Upper lobe of left lung (tissue), 6 donors: ENCODE data around the gene FNDC11. TPM values are rescaled to one million over a fixed set of nuclear protein-coding genes. Genes with fewer than 3 reads are reported as not detected.

Experiments used
- ATAC-seq, 2 donors: fragments of 200-7000 bp; cut with Tn5 transposase; one replicate each; pipeline ENCODE4 v1.9.1; 2022; ENCODE audit warnings: mild to moderate bottlenecking in 2 of 2, moderate library complexity in 2 of 2; ENCODE audit not compliant: low FRiP score in 2 of 2
- DNase-seq, 2 donors: peaks; one replicate each; pipeline ENCODE4 v3.0.0-alpha.2; 2019 to 2020
- H3K27ac ChIP-seq, 4 donors: fragments of 200-600 bp; sonication (generic); one replicate each; pipeline ENCODE4 v1.5.1; 2016 to 2019
- H3K27me3 ChIP-seq, 4 donors: fragments of 200-600 bp; sonication (generic); one replicate each; pipeline ENCODE4 v1.5.1; 2017 to 2019
- H3K36me3 ChIP-seq, 4 donors: fragments of 200-600 bp; sonication (generic); one replicate each; pipeline ENCODE4 v1.5.1; 2016 to 2019
- H3K4me1 ChIP-seq, 4 donors: fragments of 200-600 bp; sonication (generic); one replicate each; pipeline ENCODE4 v1.5.1; 2018 to 2019
- H3K4me3 ChIP-seq, 4 donors: fragments of 200-600 bp; sonication (generic); one replicate each; pipeline ENCODE4 v1.5.1; 2017 to 2019; ENCODE audit warnings: mild to moderate bottlenecking in 2 of 4, moderate library complexity in 1 of 4
- H3K9me3 ChIP-seq, 4 donors: fragments of 200-600 bp; sonication (generic); one replicate each; pipeline ENCODE4 v1.5.1; 2018 to 2019
- CTCF ChIP-seq, 6 experiments: fragments of 450-650 bp in 4 of 6; fragments of 200-600 bp in 2 of 6; sonication (generic) in 2 of 6; IDR thresholded peaks; one replicate each; pipeline ENCODE4 v1.5.1; 2016 to 2019; ENCODE audit warnings: antibody characterized with exemption in 6 of 6
- EP300 ChIP-seq, 4 donors: sonication (generic); formaldehyde crosslinking; IDR thresholded peaks; one replicate each; pipeline ENCODE4 v1.5.1; 2017; ENCODE audit warnings: antibody characterized with exemption in 4 of 4, control low read depth in 2 of 4
- POLR2A ChIP-seq, 4 donors: fragments of 450-650 bp; IDR thresholded peaks; one replicate each; pipeline ENCODE4 v1.5.1; 2016 to 2017; ENCODE audit warnings: antibody characterized with exemption in 4 of 4, mild to moderate bottlenecking in 2 of 4
- POLR2AphosphoS5 ChIP-seq, 2 donors: sonication (generic); formaldehyde crosslinking; IDR thresholded peaks; one replicate each; pipeline ENCODE4 v1.5.1; 2017; ENCODE audit warnings: antibody characterized with exemption in 2 of 2
- WGBS, 2 donors: methylation state at CpG; one replicate each; pipeline ENCODE4 v1.1.5; 2017 to 2018; 5-methylcytosine and 5-hydroxymethylcytosine counted together
- total RNA-seq, 6 donors: library from RNA; depleted of rRNA in 4 of 6; stranded (reverse); fragments of >200 nt in 4 of 6; gene quantifications; one replicate each; pipeline versions ENCODE4 v1.1.0 to v1.2.1, GENCODE V29; 2016 to 2021
- donor health status: DM: no; HTN: no; CAD: no; lungs with moderate emphysema.
- donor health status: DM: no; HTN: yes; CAD: no; lungs with severe emphysema.

The FNDC11 gene
- total RNA-seq, 6 donors from 2014 or later: 0.29 to 6.5 (median 1.4) TPM

- 92 to 94% methylated on average over 19 to 48 of the region's 52 CpGs for WGBS, 2 donors
Measured at GRCh38 chr20:63590218-63591146, 36.5 kb downstream of the FNDC11 start.

GRCh38 chr20:63591147-63591533 lies 37.2 kb downstream of the FNDC11 start:
- ATAC-seq (no peak), DNase-seq (no peak)
- no peak overlapping the region for H3K4me3 ChIP-seq
- H3K9me3 ChIP-seq: no peaks in the 10 kb centered on the region
- TF ChIP-seq EP300 (IDR thresholded peaks at IDR 0.05) (no peak), POLR2A (IDR thresholded peaks at IDR 0.05) (no peak), CTCF (IDR thresholded peaks at IDR 0.05) (no peak), POLR2AphosphoS5 (IDR thresholded peaks at IDR 0.05) (no peak)
- no peaks in the 10 kb centered on the region for H3K27me3 ChIP-seq
- H3K4me1 ChIP-seq: no peaks in the 10 kb centered on the region
- WGBS, 2 donors: 97 to 100% methylated on average over 4 of the region's 4 CpGs
- H3K36me3 ChIP-seq: peaks cover 17 to 75% (median 64%) of the 10 kb centered on the region in 4 donors
- H3K27ac ChIP-seq: no peak overlapping the region

More at GRCh38 chr20:63590218-63591146, 36.5 kb downstream of the FNDC11 start:
- Histone ChIP-seq H3K4me1 (no peaks in the 10 kb centered on the region), H3K9me3 (no peaks in the 10 kb centered on the region), H3K27ac (no peak overlapping the region), H3K4me3 (no peak overlapping the region), H3K36me3 (peaks cover 17 to 69% (median 58%) of the 10 kb centered on the region in 4 donors), H3K27me3 (no peaks in the 10 kb centered on the region)
- ATAC-seq: no peak
- DNase-seq: no peak
- TF ChIP-seq POLR2AphosphoS5 (IDR thresholded peaks at IDR 0.05) (no peak), CTCF (IDR thresholded peaks at IDR 0.05) (no peak), POLR2A (IDR thresholded peaks at IDR 0.05) (no peak), EP300 (IDR thresholded peaks at IDR 0.05) (no peak)

- TF ChIP-seq POLR2AphosphoS5 (IDR thresholded peaks at IDR 0.05) (no peak), CTCF (IDR thresholded peaks at IDR 0.05) (no peak), EP300 (IDR thresholded peaks at IDR 0.05) (no peak), POLR2A (IDR thresholded peaks at IDR 0.05) (no peak)
- Histone ChIP-seq H3K4me1 (no peaks in the 10 kb centered on the region), H3K27ac (no peak overlapping the region), H3K4me3 (no peak overlapping the region), H3K27me3 (no peaks in the 10 kb centered on the region), H3K9me3 (no peaks in the 10 kb centered on the region), H3K36me3 (peaks cover 17 to 82% (median 66%) of the 10 kb centered on the region in 4 donors)
- 91% methylated on average over 21 to 28 of the region's 28 CpGs for WGBS, 2 donors
- DNase-seq (no peak), ATAC-seq (no peak)
Measured at GRCh38 chr20:63591786-63592355, 37.9 kb downstream of the FNDC11 start.

- peaks cover 17 to 86% (median 70%) of the 10 kb centered on the region in 4 donors for H3K36me3 ChIP-seq
- no peak overlapping the region for H3K27ac ChIP-seq
- ATAC-seq (no peak), DNase-seq (no peak)
- H3K4me1 ChIP-seq: no peaks in the 10 kb centered on the region
- TF ChIP-seq EP300 (IDR thresholded peaks at IDR 0.05): no peak
- no peak for TF ChIP-seq CTCF (IDR thresholded peaks at IDR 0.05)
- no peaks in the 10 kb centered on the region for H3K27me3 ChIP-seq
- H3K4me3 ChIP-seq: no peak overlapping the region
- H3K9me3 ChIP-seq: no peaks in the 10 kb centered on the region
- 92 to 95% methylated on average over 12 to 13 of the region's 13 CpGs for WGBS, 2 donors
Measured at GRCh38 chr20:63592661-63593060, 38.7 kb downstream of the FNDC11 start.
